IPS-15b (cell line): ENCODE data around the gene FLNC.

ENCODE experiments used
- H3K27me3 ChIP-seq: one replicate; pipeline ENCODE4 v1.6.1; 2013; ENCODE audit warnings: low read length; ENCODE audit not compliant: control insufficient read depth, insufficient read depth
- H3K36me3 ChIP-seq: one replicate; pipeline ENCODE4 v1.6.1; 2013; ENCODE audit warnings: low read length; ENCODE audit not compliant: control insufficient read depth, insufficient read depth
- H3K4me1 ChIP-seq: one replicate; pipeline ENCODE4 v1.6.1; 2013; ENCODE audit warnings: mild to moderate bottlenecking, low read length; ENCODE audit not compliant: control insufficient read depth, insufficient read depth
- H3K4me3 ChIP-seq: one replicate; pipeline ENCODE4 v1.5.1; 2013; ENCODE audit warnings: low read depth, low read length
- H3K9ac ChIP-seq: one replicate; pipeline ENCODE4 v1.6.1; 2013; ENCODE audit warnings: low read depth, mild to moderate bottlenecking, low read length
- H3K9me3 ChIP-seq: one replicate; pipeline ENCODE4 v1.6.1; 2013; ENCODE audit warnings: mild to moderate bottlenecking, low read length; ENCODE audit not compliant: control insufficient read depth, insufficient read depth

FLNC gene

GRCh38 chr7:128835790-128836641 lies 5.8 kb downstream of the FLNC start:
- Histone ChIP-seq H3K4me3 (no peak overlapping the region), H3K9me3 (no peaks in the 10 kb centered on the region), H3K9ac (no peak overlapping the region), H3K36me3 (peaks cover 22% of the 10 kb centered on the region), H3K4me1 (no peaks in the 10 kb centered on the region), H3K27me3 (peaks cover 3% of the 10 kb centered on the region)

DNA sequence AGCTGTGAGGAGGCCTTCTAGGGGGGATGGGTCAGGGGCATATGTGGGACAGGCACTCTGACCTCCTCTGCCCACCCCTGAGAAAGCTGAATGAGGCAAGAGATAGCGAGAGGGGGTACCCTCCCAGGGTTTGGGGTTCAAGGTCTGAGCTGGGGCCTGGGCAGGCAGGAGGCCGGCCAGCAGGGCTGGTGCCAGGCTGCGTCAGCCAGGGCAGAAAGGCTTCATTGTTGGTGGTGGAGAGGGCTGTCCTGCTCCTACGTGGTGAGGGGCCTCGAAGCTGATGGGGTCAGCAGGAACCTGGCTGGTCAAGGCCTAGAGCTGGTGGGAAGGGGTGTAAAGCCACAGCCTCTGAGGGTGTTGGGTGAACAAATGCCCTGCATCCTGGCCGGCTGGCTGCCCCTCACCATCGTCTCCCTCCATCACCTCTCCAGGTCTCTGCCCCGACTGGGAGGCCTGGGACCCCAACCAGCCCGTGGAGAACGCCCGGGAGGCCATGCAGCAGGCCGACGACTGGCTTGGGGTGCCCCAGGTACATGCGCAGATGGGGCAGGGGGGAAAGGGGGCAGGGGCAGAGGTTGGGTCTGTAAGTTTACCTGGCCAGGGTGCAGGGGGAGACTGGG lies 6.6 kb downstream of the FLNC start:
- no peaks in the 10 kb centered on the region for H3K27me3 ChIP-seq
- H3K9me3 ChIP-seq: no peaks in the 10 kb centered on the region
- H3K36me3 ChIP-seq: peaks cover 22% of the 10 kb centered on the region
- H3K4me3 ChIP-seq: no peak overlapping the region
- H3K9ac ChIP-seq: no peak overlapping the region
- peaks cover 2% of the 10 kb centered on the region for H3K4me1 ChIP-seq

DNA sequence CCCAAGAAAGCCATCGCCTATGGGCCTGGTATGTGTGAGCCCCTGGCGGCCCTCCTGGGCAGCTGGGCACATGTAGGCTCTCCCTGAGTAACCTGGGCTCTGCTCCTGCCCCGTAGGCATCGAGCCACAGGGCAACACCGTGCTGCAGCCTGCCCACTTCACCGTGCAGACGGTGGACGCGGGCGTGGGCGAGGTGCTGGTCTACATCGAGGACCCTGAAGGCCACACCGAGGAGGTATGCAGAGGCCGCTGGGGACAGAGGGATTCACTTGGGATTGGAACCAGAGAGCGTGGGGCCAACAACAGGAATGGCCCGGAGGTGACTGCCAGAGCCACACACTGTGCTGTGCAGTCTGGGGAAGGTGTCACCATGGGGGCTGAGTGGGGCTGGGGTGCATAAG lies 7.3 kb downstream of the FLNC start:
- Histone ChIP-seq H3K4me1 (peaks cover 2% of the 10 kb centered on the region), H3K4me3 (no peak overlapping the region), H3K27me3 (no peaks in the 10 kb centered on the region), H3K9ac (no peak overlapping the region), H3K9me3 (no peaks in the 10 kb centered on the region), H3K36me3 (peaks cover 24% of the 10 kb centered on the region)

- Histone ChIP-seq H3K4me3 (no peak overlapping the region), H3K4me1 (peaks cover 2% of the 10 kb centered on the region), H3K27me3 (no peaks in the 10 kb centered on the region), H3K9ac (no peak overlapping the region), H3K36me3 (peaks cover 31% of the 10 kb centered on the region), H3K9me3 (no peaks in the 10 kb centered on the region)
Observed at GRCh38 chr7:128838109-128838779, 8.0 kb downstream of the FLNC start.

- Histone ChIP-seq H3K27me3 (no peaks in the 10 kb centered on the region), H3K4me3 (no peak overlapping the region), H3K36me3 (peaks cover 37% of the 10 kb centered on the region), H3K9ac (no peak overlapping the region), H3K4me1 (peaks cover 2% of the 10 kb centered on the region), H3K9me3 (no peaks in the 10 kb centered on the region)
Observed at GRCh38 chr7:128838981-128839731, 8.9 kb downstream of the FLNC start.

DNA sequence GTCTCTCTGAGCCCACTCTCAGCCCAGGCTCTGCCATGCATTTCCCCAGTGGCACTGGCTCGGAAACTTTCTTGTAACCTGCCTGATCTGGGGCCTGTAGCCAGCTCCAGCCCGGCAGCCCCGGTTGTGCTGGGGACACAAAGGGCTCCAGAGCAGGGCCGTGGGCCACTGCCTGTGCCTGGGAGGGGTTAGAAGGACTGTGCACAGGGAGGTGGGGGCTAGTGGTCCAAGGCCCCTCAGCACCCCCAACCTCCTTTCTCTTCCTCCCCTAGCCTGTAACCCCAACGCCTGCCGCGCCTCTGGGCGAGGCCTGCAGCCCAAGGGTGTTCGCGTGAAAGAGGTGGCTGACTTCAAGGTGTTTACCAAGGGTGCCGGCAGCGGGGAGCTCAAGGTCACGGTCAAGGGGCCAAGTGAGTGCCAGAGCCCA lies 9.6 kb downstream of the FLNC start:
- Histone ChIP-seq H3K4me3 (no peak overlapping the region), H3K36me3 (peaks cover 42% of the 10 kb centered on the region), H3K9ac (no peak overlapping the region), H3K27me3 (no peaks in the 10 kb centered on the region), H3K9me3 (no peaks in the 10 kb centered on the region), H3K4me1 (peaks cover 2% of the 10 kb centered on the region)

- H3K4me3 ChIP-seq: no peak overlapping the region
- H3K9me3 ChIP-seq: no peaks in the 10 kb centered on the region
- peaks cover 46% of the 10 kb centered on the region for H3K36me3 ChIP-seq
- H3K9ac ChIP-seq: no peak overlapping the region
- no peaks in the 10 kb centered on the region for H3K27me3 ChIP-seq
- H3K4me1 ChIP-seq: peaks cover 2% of the 10 kb centered on the region
Observed at GRCh38 chr7:128840326-128841170, 10.3 kb downstream of the FLNC start.

GRCh38 chr7:128841171-128841690 lies 11.0 kb downstream of the FLNC start:
- Histone ChIP-seq H3K9ac (no peak overlapping the region), H3K9me3 (no peaks in the 10 kb centered on the region), H3K36me3 (peaks cover 42% of the 10 kb centered on the region), H3K27me3 (no peaks in the 10 kb centered on the region), H3K4me1 (peaks cover 2% of the 10 kb centered on the region), H3K4me3 (no peak overlapping the region)

- H3K9ac ChIP-seq: no peak overlapping the region
- no peaks in the 10 kb centered on the region for H3K9me3 ChIP-seq
- peaks cover 2% of the 10 kb centered on the region for H3K4me1 ChIP-seq
- H3K36me3 ChIP-seq: peaks cover 45% of the 10 kb centered on the region
- H3K27me3 ChIP-seq: no peaks in the 10 kb centered on the region
- H3K4me3 ChIP-seq: no peak overlapping the region
Observed at GRCh38 chr7:128841921-128842673, 11.9 kb downstream of the FLNC start.
